IMR-90 (cell line): ENCODE data around the gene TRAF3IP1.

Experiments
- CEBPB ChIP-seq: IDR thresholded peaks from 2 replicates; pipeline ENCODE4 v1.6.1; 2012; ENCODE audit warnings: low read depth, low read length, improper control_type of control experiment
- CTCF ChIP-seq: conservative IDR thresholded peaks from 2 replicates; pipeline ENCODE4 v1.5.1; 2012; ENCODE audit warnings: mild to moderate bottlenecking, low read depth, low read length, improper control_type of control experiment
- MAFK ChIP-seq: IDR thresholded peaks from 2 replicates; pipeline ENCODE4 v1.6.1; 2012; ENCODE audit warnings: low read depth, low read length, improper control_type of control experiment
- MAZ ChIP-seq: IDR thresholded peaks from 2 replicates; pipeline ENCODE4 v1.6.1; 2012; ENCODE audit warnings: low read depth, mild to moderate bottlenecking, low read length, improper control_type of control experiment, moderate library complexity, borderline replicate concordance
- MXI1 ChIP-seq: IDR thresholded peaks from 2 replicates; pipeline ENCODE4 v1.6.1; 2012; ENCODE audit warnings: low read depth, mild to moderate bottlenecking, low read length, moderate library complexity, borderline replicate concordance
- NFE2L2 ChIP-seq: fragments of 150-350 bp; IDR thresholded peaks from 2 replicates; pipeline ENCODE4 v1.6.1; 2016; ENCODE audit warnings: low read depth, mild to moderate bottlenecking, low read length
- POLR2A ChIP-seq: IDR thresholded peaks from 2 replicates; pipeline ENCODE4 v1.6.1; 2012; ENCODE audit warnings: mild to moderate bottlenecking, low read depth, low read length
- RFX5 ChIP-seq: IDR thresholded peaks from 2 replicates; pipeline ENCODE4 v1.8.0; 2012; ENCODE audit warnings: low read depth, mild to moderate bottlenecking, low read length, moderate library complexity
- USF2 ChIP-seq: fragments of 150-350 bp; IDR thresholded peaks from 2 replicates; pipeline ENCODE4 v1.6.1; 2017; ENCODE audit warnings: mild to moderate bottlenecking, antibody characterized with exemption, low read length, low read depth

GRCh38 chr2:238415893-238416292 is 95.6 kb downstream of the TRAF3IP1 start:
- TF ChIP-seq MXI1 (no peak), NFE2L2 (no peak), CTCF (no peak), USF2 (no peak), CEBPB (no peak), MAZ (no peak), MAFK (no peak), POLR2A (no peak), RFX5 (no peak)
